ENCODE data around the gene PSMB7.

The PSMB7 gene

DNA sequence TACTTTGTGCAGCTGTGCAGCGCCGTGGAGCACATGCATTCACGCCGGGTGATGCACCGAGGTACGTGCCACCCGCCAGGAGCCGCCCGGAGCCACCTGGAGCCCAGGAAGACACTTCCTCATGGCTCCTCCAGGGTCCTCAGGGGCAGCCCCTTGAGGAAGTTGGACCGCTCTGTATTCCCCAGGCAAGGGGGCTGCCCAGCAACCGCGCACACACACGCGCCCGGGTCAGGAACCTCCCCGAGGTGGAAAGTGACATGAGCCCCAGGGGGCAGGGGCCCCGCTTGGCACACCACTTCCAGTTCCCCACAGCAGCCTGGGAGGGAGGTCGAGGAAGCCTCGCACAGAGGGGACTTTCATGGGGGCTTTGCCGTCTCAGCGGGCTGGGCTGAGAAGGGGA lies 88.9 kb downstream of the PSMB7 start:
- Histone ChIP-seq H3K4me1 (no peaks in the 10 kb centered on the region), H3K27me3 (no peaks in the 10 kb centered on the region), H3K27ac (no peak overlapping the region), H3K4me3 (no peak overlapping the region), H3K36me3 (peaks cover 59 to 100% (median 90%) of the 10 kb centered on the region in 3 donors), H3K9me3 (no peaks in the 10 kb centered on the region)
- DNase-seq = no peak
- TF ChIP-seq, protein P1, sequence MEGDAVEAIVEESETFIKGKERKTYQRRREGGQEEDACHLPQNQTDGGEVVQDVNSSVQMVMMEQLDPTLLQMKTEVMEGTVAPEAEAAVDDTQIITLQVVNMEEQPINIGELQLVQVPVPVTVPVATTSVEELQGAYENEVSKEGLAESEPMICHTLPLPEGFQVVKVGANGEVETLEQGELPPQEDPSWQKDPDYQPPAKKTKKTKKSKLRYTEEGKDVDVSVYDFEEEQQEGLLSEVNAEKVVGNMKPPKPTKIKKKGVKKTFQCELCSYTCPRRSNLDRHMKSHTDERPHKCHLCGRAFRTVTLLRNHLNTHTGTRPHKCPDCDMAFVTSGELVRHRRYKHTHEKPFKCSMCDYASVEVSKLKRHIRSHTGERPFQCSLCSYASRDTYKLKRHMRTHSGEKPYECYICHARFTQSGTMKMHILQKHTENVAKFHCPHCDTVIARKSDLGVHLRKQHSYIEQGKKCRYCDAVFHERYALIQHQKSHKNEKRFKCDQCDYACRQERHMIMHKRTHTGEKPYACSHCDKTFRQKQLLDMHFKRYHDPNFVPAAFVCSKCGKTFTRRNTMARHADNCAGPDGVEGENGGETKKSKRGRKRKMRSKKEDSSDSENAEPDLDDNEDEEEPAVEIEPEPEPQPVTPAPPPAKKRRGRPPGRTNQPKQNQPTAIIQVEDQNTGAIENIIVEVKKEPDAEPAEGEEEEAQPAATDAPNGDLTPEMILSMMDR (IDR thresholded peaks at IDR 0.05) = no peak
- intact Hi-C loops (cut with DNase I; ENCODE audit: low total_unique reads) = loop anchor here (10.0 kb wide), 1 partner anchor 72 kb away; the partner anchor contains the start of gene NEK6

DNA sequence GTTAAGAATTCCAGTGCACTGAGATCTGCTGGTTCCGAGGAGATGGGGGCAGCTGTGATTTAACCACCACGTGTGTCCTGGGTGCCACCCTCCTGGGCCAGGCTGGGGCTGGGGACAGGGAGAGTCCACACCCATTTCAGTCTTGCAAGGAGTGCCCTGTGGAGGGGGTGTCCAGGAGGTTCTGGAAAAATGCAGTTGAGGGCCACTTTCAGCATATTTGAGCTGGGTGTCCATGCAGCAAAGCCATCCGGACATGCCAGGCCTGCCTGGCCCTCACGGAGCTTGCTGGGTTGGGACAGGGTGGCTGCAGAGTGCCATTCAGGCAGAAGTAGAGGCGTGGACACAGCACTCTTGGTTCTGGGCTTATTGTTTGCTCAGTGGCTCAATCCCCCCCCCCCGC lies 89.4 kb downstream of the PSMB7 start:
- H3K9me3 ChIP-seq = no peaks in the 10 kb centered on the region
- no peak for DNase-seq
- H3K4me1 ChIP-seq = no peaks in the 10 kb centered on the region
- no peaks in the 10 kb centered on the region for H3K27me3 ChIP-seq
- no peak overlapping the region for H3K27ac ChIP-seq
- H3K4me3 ChIP-seq = no peak overlapping the region
- peaks cover 59 to 98% (median 90%) of the 10 kb centered on the region in 3 donors for H3K36me3 ChIP-seq
- intact Hi-C loops (cut with DNase I; ENCODE audit: low total_unique reads) = loop anchor here (10.0 kb wide), 1 partner anchor 71 kb away; the partner anchor contains the start of gene NEK6
- TF ChIP-seq, protein P1 (IDR thresholded peaks at IDR 0.05) = no peak

DNA sequence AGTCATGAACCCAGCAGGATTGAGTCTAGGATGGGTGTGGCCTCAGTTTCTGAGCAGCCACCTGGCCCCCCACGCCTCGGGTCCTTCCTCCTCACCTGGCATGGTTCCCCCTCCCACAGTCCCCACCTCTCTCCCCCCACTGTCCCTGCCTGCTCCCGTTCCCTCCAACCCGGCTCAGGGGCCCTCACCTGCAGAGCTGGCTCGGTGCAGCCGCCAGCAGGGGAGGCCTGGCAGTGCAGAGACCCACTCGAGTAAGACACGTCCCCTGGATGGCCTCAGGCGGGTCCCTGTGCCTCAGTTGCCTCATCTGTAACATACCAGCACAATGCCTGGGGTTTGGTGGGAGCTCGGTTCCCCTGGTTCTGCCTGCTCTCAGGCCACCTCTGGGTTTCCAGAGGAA lies 91.3 kb downstream of the PSMB7 start:
- Histone ChIP-seq H3K4me1 (peaks cover 0 to 9% (median 4%) of the 10 kb centered on the region in 4 donors), H3K4me3 (no peak overlapping the region), H3K27ac (no peak overlapping the region), H3K9me3 (no peaks in the 10 kb centered on the region), H3K36me3 (peaks cover 48 to 79% (median 71%) of the 10 kb centered on the region in 3 donors), H3K27me3 (no peaks in the 10 kb centered on the region)
- TF ChIP-seq, protein P1 (IDR thresholded peaks at IDR 0.05) = no peak
- no peak for DNase-seq
- intact Hi-C loops (cut with DNase I; ENCODE audit: low total_unique reads) = loop anchor here (5.0 to 10.0 kb wide), 2 partner anchors 69 to 197 kb away; partner anchors contain the start of gene NEK6

DNA sequence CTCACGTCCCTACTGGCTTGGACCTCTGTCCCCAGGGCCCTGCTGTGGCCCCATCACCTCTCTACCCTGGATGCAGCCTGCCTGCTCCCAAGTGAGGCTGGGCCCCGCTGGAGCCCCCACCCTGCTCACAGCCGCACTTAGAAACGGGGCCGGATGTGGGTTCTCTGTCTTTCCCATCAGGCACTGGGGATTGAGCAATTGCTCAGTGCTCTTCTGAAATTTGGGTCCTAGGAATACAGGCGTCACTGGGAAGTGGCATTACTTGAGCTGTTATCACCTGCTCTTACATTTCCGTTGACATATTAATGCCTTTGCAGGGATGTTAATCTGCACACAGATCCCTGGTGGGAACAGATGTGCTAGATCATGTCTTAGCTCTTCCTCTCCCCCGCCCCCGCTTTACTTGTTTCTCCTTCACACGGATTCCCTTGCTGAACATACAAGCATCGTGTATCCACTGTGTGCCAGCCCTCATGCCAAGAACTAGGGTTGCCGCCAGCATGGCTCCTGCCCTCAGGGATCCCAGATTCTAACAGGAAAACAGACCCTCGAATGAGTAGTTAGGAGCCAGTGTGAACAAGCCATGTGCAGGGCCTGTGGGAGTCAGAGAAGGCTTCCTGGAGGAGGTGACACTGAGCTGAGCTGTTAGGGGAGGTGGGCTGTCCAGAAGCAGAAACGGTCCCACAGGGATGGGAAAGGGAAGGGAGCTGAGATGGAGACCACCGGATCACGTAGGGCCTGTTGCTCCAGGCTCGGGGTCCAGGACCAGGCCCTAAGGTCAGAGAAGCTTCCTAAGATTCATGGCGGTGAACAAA lies 92.4 kb downstream of the PSMB7 start:
- intact Hi-C loops (cut with DNase I; ENCODE audit: low total_unique reads) = loop anchor here (5.0 to 10.0 kb wide), 2 partner anchors 68 to 196 kb away; partner anchors contain the start of gene NEK6
- DNase-seq = no peak
- no peaks in the 10 kb centered on the region for H3K9me3 ChIP-seq
- H3K36me3 ChIP-seq = peaks cover 40 to 68% (median 60%) of the 10 kb centered on the region in 3 donors
- no peaks in the 10 kb centered on the region for H3K27me3 ChIP-seq
- no peak overlapping the region for H3K27ac ChIP-seq
- H3K4me1 ChIP-seq = peaks cover 0 to 9% (median 4%) of the 10 kb centered on the region in 4 donors
- TF ChIP-seq, protein P1 (IDR thresholded peaks at IDR 0.05) = no peak
- no peak overlapping the region for H3K4me3 ChIP-seq

GRCh38 chr9:124321935-124322334 lies 93.3 kb downstream of the PSMB7 start:
- H3K27ac ChIP-seq = no peak overlapping the region
- TF ChIP-seq, protein P1 (IDR thresholded peaks at IDR 0.05) = no peak
- no peaks in the 10 kb centered on the region for H3K27me3 ChIP-seq
- peaks cover 32 to 66% (median 51%) of the 10 kb centered on the region in 3 donors for H3K36me3 ChIP-seq
- intact Hi-C loops (cut with DNase I; ENCODE audit: low total_unique reads) = loop anchor here (5.0 to 10.0 kb wide), 2 partner anchors 67 to 195 kb away; partner anchors contain the start of gene NEK6
- no peak overlapping the region for H3K4me3 ChIP-seq
- no peaks in the 10 kb centered on the region for H3K9me3 ChIP-seq
- peaks cover 0 to 9% (median 4%) of the 10 kb centered on the region in 4 donors for H3K4me1 ChIP-seq
- DNase-seq = no peak
